Psoas muscle (tissue), 8 donors: Measurements from ENCODE around the gene RORC. TPM values are rescaled to one million over a fixed set of nuclear protein-coding genes. Genes with fewer than 3 reads are reported as not detected.
A peak's percentile ranks its signal among the peaks of the same experiment; 100 is the strongest.

Source experiments
- ATAC-seq, 4 donors: fragments of 200-7000 bp; cut with Tn5 transposase; one replicate each; pipeline ENCODE4 v1.9.1; 2020; ENCODE audit warnings: moderate library complexity in 3 of 4, mild to moderate bottlenecking in 2 of 4
- DNase-seq, 2 donors: peaks; one replicate each; pipeline ENCODE4 v3.0.0-alpha.2; 2020
- H3K27ac ChIP-seq: fragments of 200-600 bp; one replicate; pipeline ENCODE4 v1.8.0; 2022
- H3K27me3 ChIP-seq, 3 donors: fragments of 200-600 bp in 1 of 3; one replicate each; pipeline versions ENCODE4 v1.6.1 to v1.8.0; 2013 to 2022; ENCODE audit warnings: low read length in 2 of 3, mild to moderate bottlenecking in 2 of 3, moderate library complexity in 1 of 3; ENCODE audit not compliant: insufficient read depth in 3 of 3
- H3K36me3 ChIP-seq, 2 donors: fragments of 200-600 bp in 1 of 2; one replicate each; pipeline versions ENCODE4 v1.6.1 to v1.8.0; 2013 to 2022; ENCODE audit warnings: low read depth in 1 of 2, mild to moderate bottlenecking in 1 of 2, moderate library complexity in 1 of 2; ENCODE audit not compliant: insufficient read depth in 1 of 2
- H3K4me1 ChIP-seq: fragments of 200-600 bp; one replicate; pipeline ENCODE4 v1.8.0; 2022
- H3K4me3 ChIP-seq: fragments of 200-600 bp; one replicate; pipeline ENCODE4 v1.8.0; 2022; ENCODE audit warnings: mild to moderate bottlenecking
- H3K9me3 ChIP-seq: fragments of 200-600 bp; one replicate; pipeline ENCODE4 v1.8.0; 2022
- CTCF ChIP-seq: fragments of 200-600 bp; IDR thresholded peaks from one replicate; pipeline ENCODE4 v1.8.0; 2022; ENCODE audit warnings: antibody characterized with exemption
- WGBS, 3 donors: extraction: QIAGEN DNeasy Blood & Tissue Kit; methylation state at CpG; one replicate each; pipeline versions ENCODE4 v1.1.6 to v1.1.7; 2013; 5-methylcytosine and 5-hydroxymethylcytosine counted together
- intact Hi-C, 2 donors: fragments of 100-400 bp; cut with DNase I; formaldehyde crosslinking; loops; one replicate each; pipeline versions ENCODE4 v1.11.0 to v1.14.2; 2022
- polyA plus RNA-seq, 3 donors: library from polyadenylated mRNA; stranded (reverse); fragments of 200-250 nt; gene quantifications; one replicate each; pipeline ENCODE4 v1.2.3, GENCODE V29; 2013
- total RNA-seq, 4 donors: library from RNA; stranded (reverse); fragmentation: NEBNext Ultra II Directional in 2 of 4; extraction: Animal tissue kit (Norgen Biotek cat#: 25700) in 2 of 4; gene quantifications; one replicate each; pipeline versions ENCODE4 v1.2.1 to v1.2.4, GENCODE V29; 2021 to 2023
- donor health status: healthy with polysubstance abuse.
- donor health status: DM: no; HTN: no; CAD: no; lungs with moderate emphysema.
- donor health status: Bipolar disorder and iron deficiency.
- donor health status: healthy.
- donor health status: DM: yes; HTN: yes; CAD: no.
- donor health status: DM: no; HTN: no; CAD: no.
- donor health status: DM: no; HTN: no; CAD: no.
- donor health status: DM: yes; HTN: yes; CAD: no.

RORC gene
- total and polyA plus RNA-seq, 7 donors, result 3.5 to 109 (median 62.9) TPM

GRCh38 chr1:151802372-151802771 is 29.2 kb downstream of the RORC start:
- intact Hi-C loops, result no loop called here
- Histone ChIP-seq H3K9me3 (no peaks in the 10 kb centered on the region), H3K4me3 (no peak overlapping the region), H3K27ac (peak overlapping the region; percentile 16), H3K36me3 (peaks cover 0 to 8% of the 10 kb centered on the region in 2 donors), H3K27me3 (no peaks in the 10 kb centered on the region), H3K4me1 (peaks cover 10% of the 10 kb centered on the region)
- ATAC-seq (peak in 3 of 4 donors; percentile 36 to 47 (median 46)), DNase-seq (no peak)
- TF ChIP-seq CTCF, result no peak
- WGBS, 3 donors, result 72 to 82% (median 75%) methylated on average over 5 of the region's 5 CpGs

- Histone ChIP-seq H3K4me3 (no peak overlapping the region), H3K4me1 (peaks cover 10% of the 10 kb centered on the region), H3K36me3 (peaks cover 0 to 7% of the 10 kb centered on the region in 2 donors), H3K27ac (no peak overlapping the region), H3K27me3 (no peaks in the 10 kb centered on the region), H3K9me3 (no peaks in the 10 kb centered on the region)
- WGBS, 3 donors, result 77 to 82% (median 80%) methylated on average over 6 to 7 of the region's 7 CpGs
- TF ChIP-seq CTCF, result no peak
- intact Hi-C loops, result no loop called here
- ATAC-seq, result peak in 1 of 4 donors; percentile 9
- no peak for DNase-seq
Measured at GRCh38 chr1:151801846-151802245, 29.8 kb downstream of the RORC start.

GRCh38 chr1:151801310-151801820 is 30.2 kb downstream of the RORC start:
- ATAC-seq, result peak in 1 of 4 donors; percentile 7

GRCh38 chr1:151800830-151801229 is 30.8 kb downstream of the RORC start:
- Histone ChIP-seq H3K27ac (no peak overlapping the region), H3K4me3 (no peak overlapping the region), H3K27me3 (no peaks in the 10 kb centered on the region), H3K9me3 (no peaks in the 10 kb centered on the region), H3K36me3 (no peaks in the 10 kb centered on the region), H3K4me1 (peaks cover 10% of the 10 kb centered on the region)
- ATAC-seq (no peak), DNase-seq (no peak)
- no peak for TF ChIP-seq CTCF
- intact Hi-C loops, result no loop called here
- 41 to 51% (median 44%) methylated on average over 8 of the region's 8 CpGs for WGBS, 3 donors

More at GRCh38 chr1:151801310-151801820, 30.2 kb downstream of the RORC start:
- WGBS, 3 donors, result 90 to 92% (median 92%) methylated on average over 12 of the region's 12 CpGs
- Histone ChIP-seq H3K9me3 (no peaks in the 10 kb centered on the region), H3K27ac (no peak overlapping the region), H3K4me3 (no peak overlapping the region), H3K4me1 (peaks cover 10% of the 10 kb centered on the region), H3K27me3 (no peaks in the 10 kb centered on the region), H3K36me3 (peaks cover 0 to 3% of the 10 kb centered on the region in 2 donors)
- DNase-seq, result no peak
- intact Hi-C loops, result no loop called here
- TF ChIP-seq CTCF, result no peak
